Memory B cell (primary cell): ENCODE results near the gene COBL.

Experiments used
- ATAC-seq: fragments of 150-1000 bp; cut with Tn5 transposase; 2 replicates; pipeline ENCODE4 v1.10.0; 2021; ENCODE audit warnings: low read depth, mild to moderate bottlenecking, moderate library complexity
- DNase-seq, 2 donors: peaks; one replicate each; pipeline ENCODE4 v3.0.0; 2022; ENCODE audit warnings: low spot score in 2 of 2
- H3K27ac Mint-ChIP-seq: one replicate; pipeline ENCODE4 v1.8.0; 2022; ENCODE audit warnings: mild to moderate bottlenecking, moderate library complexity, mixed read lengths
- H3K27me3 Mint-ChIP-seq: one replicate; pipeline ENCODE4 v1.8.0; 2022; ENCODE audit warnings: mixed read lengths
- H3K36me3 Mint-ChIP-seq: one replicate; pipeline ENCODE4 v1.8.0; 2022; ENCODE audit warnings: mild to moderate bottlenecking, mixed read lengths
- H3K4me1 Mint-ChIP-seq: one replicate; pipeline ENCODE4 v1.8.0; 2022; ENCODE audit warnings: mixed read lengths
- H3K4me3 Mint-ChIP-seq: one replicate; pipeline ENCODE4 v1.8.0; 2022; ENCODE audit warnings: mild to moderate bottlenecking, moderate library complexity, mixed read lengths
- H3K9me3 Mint-ChIP-seq: one replicate; pipeline ENCODE4 v1.8.0; 2022; ENCODE audit warnings: mixed read lengths

COBL gene

DNA sequence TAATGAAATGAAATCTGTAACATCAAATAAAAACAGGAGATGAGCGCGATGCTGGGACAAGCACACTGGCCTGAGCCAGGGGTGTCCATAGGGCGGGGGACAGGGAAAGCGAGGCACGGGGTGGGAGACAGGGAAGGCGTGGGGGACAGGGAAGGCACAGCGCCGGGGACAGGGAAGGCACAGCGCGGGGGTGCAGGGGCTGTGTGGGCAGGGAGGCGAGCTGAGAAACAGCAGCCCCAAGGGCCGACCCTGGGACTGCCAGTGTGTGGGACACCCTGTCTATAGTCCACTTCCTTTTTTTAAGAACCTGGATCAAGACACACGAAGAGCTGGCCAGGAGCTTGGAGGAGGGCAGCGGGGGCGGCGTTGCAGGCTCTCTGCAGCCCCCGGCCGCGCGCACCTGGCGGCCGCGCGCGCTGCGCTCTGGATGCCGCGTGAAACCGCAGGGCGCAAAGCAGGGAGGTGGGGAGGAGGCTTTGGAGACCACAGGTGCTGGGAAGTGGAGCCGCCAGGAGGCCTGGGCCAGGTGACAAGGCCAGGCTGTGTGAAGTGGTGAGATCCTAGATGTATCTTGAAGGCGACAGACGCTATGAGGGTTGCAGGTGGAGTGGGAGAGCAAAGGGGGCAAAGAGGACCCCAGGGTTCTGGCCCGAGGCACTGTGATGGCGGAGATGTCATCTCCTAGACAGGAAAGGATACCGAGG is 157.7 kb downstream of the COBL start:
- Mint-ChIP-seq H3K27ac (no peak overlapping the region), H3K4me1 (peaks cover 2% of the 10 kb centered on the region), H3K9me3 (no peaks in the 10 kb centered on the region), H3K4me3 (no peak overlapping the region), H3K36me3 (no peaks in the 10 kb centered on the region), H3K27me3 (peaks cover 12% of the 10 kb centered on the region)
- ATAC-seq (no peak), DNase-seq (no peak)

GRCh38 chr7:51158211-51158610 is 158.4 kb downstream of the COBL start:
- H3K9me3 Mint-ChIP-seq = no peaks in the 10 kb centered on the region
- H3K4me3 Mint-ChIP-seq = no peak overlapping the region
- ATAC-seq (no peak), DNase-seq (no peak)
- H3K27me3 Mint-ChIP-seq = peaks cover 10% of the 10 kb centered on the region
- H3K36me3 Mint-ChIP-seq = no peaks in the 10 kb centered on the region
- no peak overlapping the region for H3K27ac Mint-ChIP-seq
- H3K4me1 Mint-ChIP-seq = peaks cover 2% of the 10 kb centered on the region

DNA sequence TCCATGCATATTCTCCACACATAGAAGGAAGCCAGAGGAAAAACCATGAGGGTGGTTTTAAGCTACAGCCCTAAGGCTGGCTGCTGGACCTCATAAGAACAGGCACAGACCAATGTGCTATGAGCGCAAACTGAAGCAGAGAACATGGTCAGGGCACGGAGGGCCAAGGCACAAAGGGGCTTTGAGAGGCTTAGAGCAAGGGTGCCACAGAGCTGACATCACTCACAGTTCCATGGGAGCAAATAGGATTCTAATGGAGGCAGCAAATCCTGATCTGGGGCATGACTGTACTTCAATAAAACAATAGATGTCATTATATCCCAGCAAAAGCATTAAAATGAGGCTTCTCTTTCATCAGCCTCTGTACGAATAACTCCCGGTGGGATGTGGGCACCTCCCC is 162.4 kb downstream of the COBL start:
- no peak overlapping the region for H3K27ac Mint-ChIP-seq

DNA sequence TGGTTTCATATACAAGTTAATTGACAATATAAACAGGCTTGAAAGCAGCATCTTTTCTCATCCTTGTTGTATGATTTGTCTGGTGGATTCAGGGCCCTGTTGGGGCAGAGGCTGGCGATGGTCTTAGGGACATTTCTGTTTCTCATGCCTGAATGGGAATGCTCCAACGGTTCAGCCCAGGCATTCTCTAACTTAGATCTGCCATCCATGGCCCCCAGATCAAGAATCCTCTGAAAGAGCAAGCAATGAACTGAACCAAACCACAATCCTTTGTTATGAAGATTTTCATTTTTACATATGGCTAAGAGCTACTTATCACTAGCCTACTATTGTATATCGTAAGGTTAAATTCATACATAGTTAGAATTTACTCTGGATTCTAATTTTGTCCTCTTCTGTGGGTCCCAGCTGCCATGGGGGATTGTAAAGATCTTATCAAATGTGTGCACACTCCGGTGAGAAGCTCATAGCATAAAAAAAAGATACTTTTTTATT is 163.9 kb downstream of the COBL start:
- no peaks in the 10 kb centered on the region for H3K4me1 Mint-ChIP-seq

More for the DNA sequence above, 162.4 kb downstream of the COBL start:
- no peaks in the 10 kb centered on the region for H3K36me3 Mint-ChIP-seq
- H3K27me3 Mint-ChIP-seq = peaks cover 12% of the 10 kb centered on the region
- H3K9me3 Mint-ChIP-seq = peaks cover 1% of the 10 kb centered on the region
- ATAC-seq = no peak
- no peak for DNase-seq
- no peaks in the 10 kb centered on the region for H3K4me1 Mint-ChIP-seq
- no peak overlapping the region for H3K4me3 Mint-ChIP-seq

GRCh38 chr7:51151455-51151854 is 165.2 kb downstream of the COBL start:
- Mint-ChIP-seq H3K27ac (no peak overlapping the region), H3K4me1 (no peaks in the 10 kb centered on the region), H3K36me3 (no peaks in the 10 kb centered on the region), H3K27me3 (peaks cover 6% of the 10 kb centered on the region), H3K9me3 (peaks cover 7% of the 10 kb centered on the region), H3K4me3 (no peak overlapping the region)
- no peak for ATAC-seq
- no peak for DNase-seq

More for the DNA sequence above, 163.9 kb downstream of the COBL start:
- Mint-ChIP-seq H3K9me3 (peaks cover 7% of the 10 kb centered on the region), H3K27ac (no peak overlapping the region), H3K4me3 (no peak overlapping the region), H3K36me3 (no peaks in the 10 kb centered on the region), H3K27me3 (peaks cover 6% of the 10 kb centered on the region)
- DNase-seq (no peak), ATAC-seq (no peak)

DNA sequence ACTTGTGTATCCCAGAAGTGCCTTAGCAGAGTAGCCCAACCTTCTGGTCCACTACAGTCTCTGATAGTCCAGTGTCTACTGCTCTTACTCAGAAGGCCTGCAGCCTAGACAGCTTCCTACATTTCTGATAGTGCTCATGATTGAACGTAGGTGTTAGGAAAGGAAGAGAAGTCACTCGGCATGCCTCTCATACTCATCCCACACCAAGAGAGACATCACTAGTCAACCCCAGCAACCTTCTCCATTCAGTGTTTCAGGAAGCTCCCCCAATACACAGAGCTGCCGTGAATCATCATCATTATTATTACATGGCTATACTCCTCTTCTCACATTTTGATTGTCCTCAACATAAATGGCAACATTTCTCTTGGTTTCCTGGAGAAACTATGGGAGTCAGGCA is 166.4 kb downstream of the COBL start:
- H3K4me1 Mint-ChIP-seq = no peaks in the 10 kb centered on the region
- no peaks in the 10 kb centered on the region for H3K36me3 Mint-ChIP-seq
- peaks cover 7% of the 10 kb centered on the region for H3K9me3 Mint-ChIP-seq
- H3K27me3 Mint-ChIP-seq = peaks cover 7% of the 10 kb centered on the region
- H3K4me3 Mint-ChIP-seq = no peak overlapping the region
- no peak for ATAC-seq
- DNase-seq = no peak
- no peak overlapping the region for H3K27ac Mint-ChIP-seq

DNA sequence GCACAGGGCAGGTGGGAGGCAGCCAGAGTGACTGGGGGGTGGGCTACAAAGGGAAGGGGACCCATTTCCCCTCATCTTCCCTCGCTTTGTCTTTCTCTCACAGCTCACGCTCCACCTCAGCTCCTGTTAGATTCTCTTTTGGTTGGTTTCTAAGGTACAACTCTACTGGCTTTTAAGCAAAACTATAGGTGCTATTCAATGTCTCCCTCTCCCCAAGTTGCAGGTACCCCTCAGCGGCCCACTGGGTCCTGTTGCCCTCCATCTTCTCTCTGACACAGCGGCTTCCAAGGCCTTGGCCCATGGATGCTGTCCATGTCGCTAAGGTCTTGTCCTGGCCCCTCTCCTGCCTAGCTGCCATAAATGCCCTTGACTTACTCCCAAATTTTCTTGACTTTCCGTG is 168.4 kb downstream of the COBL start:
- Mint-ChIP-seq H3K9me3 (peaks cover 7% of the 10 kb centered on the region), H3K4me1 (no peaks in the 10 kb centered on the region), H3K27ac (no peak overlapping the region), H3K27me3 (peaks cover 5% of the 10 kb centered on the region), H3K4me3 (no peak overlapping the region), H3K36me3 (no peaks in the 10 kb centered on the region)
- DNase-seq (no peak), ATAC-seq (no peak)

DNA sequence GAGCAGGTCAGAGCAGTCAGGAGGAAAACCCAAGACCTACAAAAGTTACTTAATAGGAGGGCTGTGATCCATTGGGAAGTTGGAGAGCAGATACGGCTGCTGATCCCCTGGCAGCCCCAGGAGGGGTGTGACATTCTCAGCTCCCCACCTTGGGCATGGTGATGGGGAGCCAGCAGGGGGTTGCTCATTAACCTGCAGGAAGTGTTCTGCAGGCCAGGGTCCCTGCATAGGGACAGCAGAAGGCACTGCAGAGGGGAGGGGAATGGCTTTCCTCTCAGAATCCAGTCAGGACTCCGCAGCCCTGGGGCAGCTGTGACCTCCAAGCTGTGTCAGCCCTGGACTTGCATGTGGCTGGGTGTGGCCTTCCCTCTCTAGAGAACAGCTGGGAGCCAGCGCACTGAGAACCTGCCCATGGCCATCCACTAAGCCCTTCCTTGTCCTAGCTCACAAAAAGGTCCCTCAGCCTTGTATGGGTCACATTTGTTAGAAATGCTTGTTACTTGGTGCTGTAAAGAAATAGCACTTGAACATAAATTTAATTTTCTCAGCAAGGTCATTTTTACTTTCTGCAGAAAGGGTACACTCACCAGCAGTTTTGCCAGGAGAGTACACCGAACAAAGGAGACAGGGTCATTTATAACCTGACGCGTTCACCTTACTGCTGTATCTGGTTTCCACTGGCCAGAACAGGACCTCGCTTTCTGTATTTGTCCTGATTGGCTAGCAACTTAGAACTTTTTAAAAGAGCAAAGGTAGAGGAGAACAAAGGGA is 169.6 kb downstream of the COBL start:
- DNase-seq (no peak), ATAC-seq (no peak)
- H3K36me3 Mint-ChIP-seq = no peaks in the 10 kb centered on the region
- H3K4me1 Mint-ChIP-seq = peaks cover 2% of the 10 kb centered on the region
- peaks cover 7% of the 10 kb centered on the region for H3K27me3 Mint-ChIP-seq
- H3K4me3 Mint-ChIP-seq = no peak overlapping the region
- H3K9me3 Mint-ChIP-seq = peaks cover 7% of the 10 kb centered on the region
- H3K27ac Mint-ChIP-seq = no peak overlapping the region

DNA sequence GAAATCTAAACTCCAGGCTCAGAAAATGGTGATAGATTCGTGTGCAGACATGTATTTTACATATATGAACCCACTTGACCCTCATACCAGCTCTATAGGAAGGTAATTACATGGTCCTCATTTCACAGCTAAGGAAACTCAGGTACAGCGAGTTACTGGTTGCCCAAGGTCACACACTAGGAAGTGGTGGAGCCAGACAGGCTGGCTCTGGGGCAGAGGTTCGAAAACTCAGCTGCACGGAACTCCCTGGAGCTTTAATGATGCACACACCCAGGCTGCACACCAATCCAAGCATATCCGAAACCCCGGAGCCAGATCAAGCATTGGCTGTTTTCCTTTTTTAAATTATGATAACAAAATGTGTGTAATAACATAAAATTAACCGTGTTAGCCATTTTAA is 172.4 kb downstream of the COBL start:
- peaks cover 5% of the 10 kb centered on the region for H3K9me3 Mint-ChIP-seq
- H3K4me3 Mint-ChIP-seq = no peak overlapping the region
- ATAC-seq = no peak
- H3K36me3 Mint-ChIP-seq = no peaks in the 10 kb centered on the region
- H3K27ac Mint-ChIP-seq = no peak overlapping the region
- H3K27me3 Mint-ChIP-seq = peaks cover 4% of the 10 kb centered on the region
- peaks cover 4% of the 10 kb centered on the region for H3K4me1 Mint-ChIP-seq
- no peak for DNase-seq

DNA sequence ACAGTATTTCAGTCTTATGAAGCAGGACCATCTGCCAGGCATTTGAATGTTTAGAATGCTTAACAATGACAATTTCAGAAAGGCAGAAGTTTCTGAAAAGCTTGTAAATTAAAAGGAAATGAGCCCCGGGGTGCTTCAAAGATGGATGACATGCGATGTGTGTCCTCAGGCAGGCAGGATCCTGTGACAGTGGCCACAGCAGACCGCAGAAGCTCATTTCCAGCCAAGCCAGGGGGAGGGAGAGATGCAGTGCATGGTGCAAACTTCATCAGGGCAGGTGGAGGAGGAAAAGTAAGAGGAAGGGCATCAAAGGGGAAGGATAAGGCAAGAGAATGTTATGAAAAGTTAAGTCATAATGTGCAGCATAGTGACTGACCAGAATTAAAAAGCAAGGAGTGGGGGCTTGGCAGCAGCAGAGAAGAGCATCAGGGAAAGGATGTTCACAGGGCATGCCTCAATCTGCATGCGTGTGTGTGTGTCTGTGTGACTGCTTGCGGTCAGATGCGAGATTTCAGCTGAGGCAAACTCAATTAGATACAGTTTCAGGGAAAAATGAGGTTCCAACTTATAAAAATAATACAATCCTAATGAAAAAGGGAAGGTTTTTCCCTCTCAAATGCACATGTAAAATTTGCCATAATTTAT is 173.7 kb downstream of the COBL start:
- Mint-ChIP-seq H3K4me3 (no peak overlapping the region), H3K9me3 (no peaks in the 10 kb centered on the region), H3K27me3 (peaks cover 4% of the 10 kb centered on the region), H3K36me3 (no peaks in the 10 kb centered on the region), H3K4me1 (peaks cover 4% of the 10 kb centered on the region), H3K27ac (no peak overlapping the region)
- DNase-seq (no peak), ATAC-seq (no peak)

DNA sequence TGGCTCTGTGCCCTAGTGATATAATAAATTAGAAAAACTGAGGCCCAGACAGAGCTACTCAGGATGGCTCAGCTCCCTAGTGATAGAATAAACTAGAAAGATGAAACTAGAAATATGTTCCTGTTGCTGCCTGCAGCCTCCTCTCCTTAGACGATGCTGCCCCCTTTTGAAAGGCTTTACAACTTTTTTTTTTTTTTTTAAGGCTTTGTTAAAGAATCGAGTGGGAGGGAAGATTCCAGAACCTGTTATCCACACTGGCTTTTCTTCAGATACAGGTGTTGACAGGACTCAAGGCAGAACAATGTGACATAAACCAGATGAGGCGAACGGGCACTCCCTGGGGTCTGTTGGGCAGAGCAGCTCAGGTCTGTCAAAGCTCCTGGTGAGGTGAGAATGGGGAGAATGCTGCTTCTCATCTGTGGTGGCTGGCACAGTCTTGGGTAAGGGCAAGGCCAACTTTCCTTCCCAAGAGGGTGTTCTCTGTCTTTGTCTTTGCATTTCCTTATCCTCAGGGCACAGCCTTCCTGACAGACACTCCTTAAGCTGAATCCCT is 175.1 kb downstream of the COBL start:
- Mint-ChIP-seq H3K4me1 (peaks cover 4% of the 10 kb centered on the region), H3K4me3 (no peak overlapping the region), H3K36me3 (no peaks in the 10 kb centered on the region), H3K27ac (no peak overlapping the region), H3K27me3 (peaks cover 4% of the 10 kb centered on the region), H3K9me3 (no peaks in the 10 kb centered on the region)
- DNase-seq = no peak
- ATAC-seq = no peak

DNA sequence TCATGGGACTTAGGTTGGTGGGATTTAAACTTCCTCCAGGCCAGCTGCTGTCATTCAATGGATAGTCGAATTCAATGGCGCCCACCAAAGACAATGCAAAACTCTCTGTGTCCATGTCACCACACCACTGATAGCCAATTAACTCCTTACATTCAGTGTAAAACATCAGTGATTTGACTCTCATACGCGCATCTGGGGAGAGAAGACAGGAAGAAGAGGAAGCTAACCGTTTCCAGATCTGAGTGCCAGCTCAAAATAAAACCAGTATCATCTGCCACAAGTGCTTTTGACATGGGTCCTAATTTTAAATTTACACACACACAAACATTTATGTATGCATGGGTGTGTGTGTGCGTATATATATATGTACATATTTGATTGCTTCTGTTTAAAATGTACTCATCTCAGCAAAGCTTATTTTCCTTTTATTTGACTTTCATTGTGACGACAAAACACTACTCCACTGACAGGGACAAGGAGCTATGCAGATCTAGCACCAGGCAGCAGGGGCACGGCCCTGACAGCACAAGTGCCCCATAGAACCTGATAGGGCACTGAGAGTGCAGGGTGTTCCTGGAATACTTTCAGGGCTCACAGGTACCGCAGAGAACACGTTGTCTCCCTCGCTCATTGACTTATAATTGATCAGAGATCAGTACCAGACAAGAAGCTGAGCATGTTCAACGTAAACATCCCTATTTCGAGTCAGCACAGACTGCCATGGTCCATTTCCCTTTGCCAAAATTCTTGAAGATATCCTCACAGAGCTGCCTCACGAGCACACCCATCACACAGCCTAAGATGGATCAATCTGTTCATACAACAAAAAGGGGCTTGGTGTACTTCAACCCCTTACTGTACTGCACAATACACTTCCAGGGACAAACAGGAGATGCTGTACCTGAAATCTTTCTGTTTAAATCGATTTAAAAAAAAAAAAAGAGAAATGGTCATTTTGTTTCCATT is 176.1 kb downstream of the COBL start:
- DNase-seq (no peak), ATAC-seq (no peak)
- Mint-ChIP-seq H3K36me3 (no peaks in the 10 kb centered on the region), H3K27me3 (peaks cover 2% of the 10 kb centered on the region), H3K4me1 (peaks cover 4% of the 10 kb centered on the region), H3K27ac (no peak overlapping the region), H3K9me3 (no peaks in the 10 kb centered on the region), H3K4me3 (no peak overlapping the region)

DNA sequence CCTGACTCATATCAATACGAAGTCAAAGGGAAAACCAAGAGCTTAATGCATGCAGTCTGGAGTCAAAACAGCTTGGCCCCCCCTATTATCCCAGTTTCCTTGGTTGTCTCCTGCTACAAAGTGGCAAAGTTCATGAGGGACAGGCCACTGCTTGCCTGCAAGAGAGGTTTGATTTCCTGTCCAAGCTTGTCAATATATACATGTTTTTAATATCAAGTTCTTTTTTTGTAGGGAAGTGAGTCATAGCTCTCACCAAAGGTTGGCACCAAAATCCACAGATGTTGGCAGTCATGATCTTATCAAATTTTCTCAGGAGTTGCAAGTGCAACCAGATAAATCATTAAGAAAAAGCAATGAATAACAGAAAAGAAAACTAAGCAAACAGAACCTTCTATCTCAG is 176.8 kb downstream of the COBL start:
- Mint-ChIP-seq H3K4me1 (peaks cover 4% of the 10 kb centered on the region), H3K27ac (no peak overlapping the region), H3K9me3 (no peaks in the 10 kb centered on the region), H3K4me3 (no peak overlapping the region), H3K27me3 (peaks cover 2% of the 10 kb centered on the region), H3K36me3 (no peaks in the 10 kb centered on the region)
- ATAC-seq (no peak), DNase-seq (no peak)
